Keratinocyte (primary cell): ENCODE measurements around the gene ARHGAP22.

Experiments
- EZH2 ChIP-seq: IDR thresholded peaks from one replicate; pipeline ENCODE4 v1.6.1; 2012; ENCODE audit warnings: inconsistent platforms, mild to moderate bottlenecking, low read length, moderate library complexity
- TF ChIP-seq, protein P1 (sequence below), 3 experiments: IDR thresholded peaks in 1 of 3; conservative IDR thresholded peaks in 1 of 3; optimal IDR thresholded peaks in 1 of 3; 2 replicates in 2 of 3; 3 replicates in 1 of 3; pipeline versions ENCODE3 to v1.5.1; 2011; ENCODE audit warnings: low read length in 3 of 3, mild to moderate bottlenecking in 3 of 3, moderate library complexity in 2 of 3, control low read depth in 1 of 3, inconsistent platforms in 1 of 3; ENCODE audit not compliant: insufficient read depth in 2 of 3; ENCODE audit errors: extremely low read depth in 1 of 3

DNA sequence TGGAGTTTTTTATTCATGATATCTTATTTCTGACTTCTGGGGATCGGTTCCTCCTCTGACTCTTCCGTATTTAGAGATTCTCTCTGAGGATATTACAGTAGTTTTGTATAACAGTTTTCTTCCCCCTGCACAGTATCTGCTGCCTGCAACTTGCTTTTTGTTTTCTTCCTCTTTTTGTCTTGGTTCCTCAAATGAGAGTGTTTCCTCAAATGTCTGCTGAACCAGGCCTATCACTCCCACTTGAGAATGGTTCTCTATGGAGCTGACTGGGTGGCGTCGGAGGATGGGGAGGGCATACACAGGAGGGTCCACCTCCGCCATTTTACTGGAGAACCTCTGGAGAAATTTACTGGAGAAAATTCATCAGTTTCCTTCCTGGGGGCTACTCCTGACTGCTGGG is 27.7 kb downstream of the ARHGAP22 start:
- TF ChIP-seq EZH2: no peak
- TF ChIP-seq, protein P1, sequence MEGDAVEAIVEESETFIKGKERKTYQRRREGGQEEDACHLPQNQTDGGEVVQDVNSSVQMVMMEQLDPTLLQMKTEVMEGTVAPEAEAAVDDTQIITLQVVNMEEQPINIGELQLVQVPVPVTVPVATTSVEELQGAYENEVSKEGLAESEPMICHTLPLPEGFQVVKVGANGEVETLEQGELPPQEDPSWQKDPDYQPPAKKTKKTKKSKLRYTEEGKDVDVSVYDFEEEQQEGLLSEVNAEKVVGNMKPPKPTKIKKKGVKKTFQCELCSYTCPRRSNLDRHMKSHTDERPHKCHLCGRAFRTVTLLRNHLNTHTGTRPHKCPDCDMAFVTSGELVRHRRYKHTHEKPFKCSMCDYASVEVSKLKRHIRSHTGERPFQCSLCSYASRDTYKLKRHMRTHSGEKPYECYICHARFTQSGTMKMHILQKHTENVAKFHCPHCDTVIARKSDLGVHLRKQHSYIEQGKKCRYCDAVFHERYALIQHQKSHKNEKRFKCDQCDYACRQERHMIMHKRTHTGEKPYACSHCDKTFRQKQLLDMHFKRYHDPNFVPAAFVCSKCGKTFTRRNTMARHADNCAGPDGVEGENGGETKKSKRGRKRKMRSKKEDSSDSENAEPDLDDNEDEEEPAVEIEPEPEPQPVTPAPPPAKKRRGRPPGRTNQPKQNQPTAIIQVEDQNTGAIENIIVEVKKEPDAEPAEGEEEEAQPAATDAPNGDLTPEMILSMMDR (optimal IDR thresholded peaks at IDR 0.05 in 1 of 3, IDR thresholded peaks at IDR 0.05 in 1 of 3, conservative IDR thresholded peaks at IDR 0.05 in 1 of 3; ENCODE audit: extremely low read depth in 1 of 3, insufficient read depth in 2 of 3, low read length in 3 of 3): no peak
